ENCODE measurements around the gene PIK3R5.

PIK3R5 gene

GRCh38 chr17:8861495-8862181 is 103.9 kb downstream of the PIK3R5 start:
- H3K4me3 ChIP-seq (ENCODE audit: low read depth in 1 of 2, low read length in 2 of 2) = peak overlapping the region in 1 of 2 experiments; percentile 38; a peak in 2 of 4 replicates
- ATAC-seq (ENCODE audit: insufficient read depth, low read depth) = no peak
- H3K9ac ChIP-seq (ENCODE audit: low read depth, low read length) = peak overlapping the region; percentile 36
- no peaks in the 10 kb centered on the region for H4K20me1 ChIP-seq (ENCODE audit: insufficient read depth, low read length)
- H3K27me3 ChIP-seq (ENCODE audit: insufficient read depth, low read length, poor library complexity) = no peaks in the 10 kb centered on the region
- DNase-seq = no peak
- H3K4me2 ChIP-seq (ENCODE audit: insufficient read depth, low read length) = peak overlapping the region; percentile 48
- peaks cover 64% of the 10 kb centered on the region for H3K79me2 ChIP-seq (ENCODE audit: insufficient read depth, low read length)
- no peak for TF ChIP-seq EZH2 (IDR thresholded peaks at IDR 0.05; ENCODE audit: borderline replicate concordance, low read depth, low read length, severe bottlenecking)
- H3K9me3 ChIP-seq (ENCODE audit: insufficient read depth, low read length, severe bottlenecking) = no peaks in the 10 kb centered on the region
- peaks cover 39% of the 10 kb centered on the region for H3K36me3 ChIP-seq (ENCODE audit: insufficient read depth, low read length)
- peak overlapping the region; percentile 83 for H3K27ac ChIP-seq (ENCODE audit: low read length)
- H2AFZ ChIP-seq (ENCODE audit: low read depth, low read length) = no peak overlapping the region
- H3K4me1 ChIP-seq (ENCODE audit: insufficient read depth, low read length) = peaks cover 98% of the 10 kb centered on the region

DNA sequence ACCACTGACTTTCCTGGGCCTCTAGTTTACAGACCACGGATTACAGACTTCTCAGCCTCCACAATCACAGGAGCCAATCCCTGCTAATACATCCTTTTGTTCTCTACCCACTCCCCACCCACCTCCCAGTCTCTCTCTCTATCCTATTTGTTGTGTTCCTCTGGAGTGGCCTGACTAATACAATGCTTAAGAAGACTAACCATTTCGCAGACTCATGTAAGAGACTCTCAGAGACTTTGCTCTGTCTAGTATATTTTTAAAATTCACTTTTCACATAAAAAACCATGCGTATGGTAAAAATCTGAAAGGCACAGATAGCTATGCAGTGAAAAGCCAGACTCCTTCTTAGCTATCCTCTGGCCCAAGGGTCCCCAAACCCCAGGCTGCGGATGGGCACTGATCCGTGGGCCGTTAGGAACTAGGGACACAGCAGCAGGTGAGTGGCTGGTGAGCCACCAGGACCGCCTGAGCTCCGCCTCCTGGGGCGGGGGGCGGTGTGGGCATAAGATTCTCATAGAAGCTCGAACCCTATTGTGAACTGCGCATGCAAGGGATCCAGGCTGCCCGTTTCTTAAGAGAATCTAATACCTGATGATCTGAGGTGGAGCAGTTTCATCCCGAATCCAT is 105.6 kb downstream of the PIK3R5 start:
- Histone ChIP-seq H3K4me3 (ENCODE audit: low read depth in 1 of 2, low read length in 2 of 2) (peak overlapping the region in 1 of 2 experiments; percentile 23; a peak in 1 of 4 replicates), H3K27me3 (ENCODE audit: insufficient read depth, low read length, poor library complexity) (no peaks in the 10 kb centered on the region), H3K36me3 (ENCODE audit: insufficient read depth, low read length) (peaks cover 32% of the 10 kb centered on the region), H3K79me2 (ENCODE audit: insufficient read depth, low read length) (peaks cover 61% of the 10 kb centered on the region), H3K4me2 (ENCODE audit: insufficient read depth, low read length) (peak overlapping the region; percentile 61; the same call in 1 of the 2 replicates), H2AFZ (ENCODE audit: low read depth, low read length) (no peak overlapping the region), H3K9ac (ENCODE audit: low read depth, low read length) (peak overlapping the region; percentile 62), H3K4me1 (ENCODE audit: insufficient read depth, low read length) (peaks cover 98% of the 10 kb centered on the region), H3K27ac (ENCODE audit: low read length) (peak overlapping the region; percentile 99), H3K9me3 (ENCODE audit: insufficient read depth, low read length, severe bottlenecking) (no peaks in the 10 kb centered on the region), H4K20me1 (ENCODE audit: insufficient read depth, low read length) (no peaks in the 10 kb centered on the region)
- DNase-seq (no peak), ATAC-seq (ENCODE audit: insufficient read depth, low read depth) (no peak)
- TF ChIP-seq, protein P1, sequence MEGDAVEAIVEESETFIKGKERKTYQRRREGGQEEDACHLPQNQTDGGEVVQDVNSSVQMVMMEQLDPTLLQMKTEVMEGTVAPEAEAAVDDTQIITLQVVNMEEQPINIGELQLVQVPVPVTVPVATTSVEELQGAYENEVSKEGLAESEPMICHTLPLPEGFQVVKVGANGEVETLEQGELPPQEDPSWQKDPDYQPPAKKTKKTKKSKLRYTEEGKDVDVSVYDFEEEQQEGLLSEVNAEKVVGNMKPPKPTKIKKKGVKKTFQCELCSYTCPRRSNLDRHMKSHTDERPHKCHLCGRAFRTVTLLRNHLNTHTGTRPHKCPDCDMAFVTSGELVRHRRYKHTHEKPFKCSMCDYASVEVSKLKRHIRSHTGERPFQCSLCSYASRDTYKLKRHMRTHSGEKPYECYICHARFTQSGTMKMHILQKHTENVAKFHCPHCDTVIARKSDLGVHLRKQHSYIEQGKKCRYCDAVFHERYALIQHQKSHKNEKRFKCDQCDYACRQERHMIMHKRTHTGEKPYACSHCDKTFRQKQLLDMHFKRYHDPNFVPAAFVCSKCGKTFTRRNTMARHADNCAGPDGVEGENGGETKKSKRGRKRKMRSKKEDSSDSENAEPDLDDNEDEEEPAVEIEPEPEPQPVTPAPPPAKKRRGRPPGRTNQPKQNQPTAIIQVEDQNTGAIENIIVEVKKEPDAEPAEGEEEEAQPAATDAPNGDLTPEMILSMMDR (IDR thresholded peaks at IDR 0.05; ENCODE audit: borderline replicate concordance, extremely low read depth, low read length, poor library complexity, severe bottlenecking) = no peak
- no peak for TF ChIP-seq EZH2 (IDR thresholded peaks at IDR 0.05; ENCODE audit: borderline replicate concordance, low read depth, low read length, severe bottlenecking)

GRCh38 chr17:8859027-8859803 is 106.3 kb downstream of the PIK3R5 start:
- Histone ChIP-seq H3K27ac (ENCODE audit: low read length) (peak overlapping the region; percentile 99), H3K4me2 (ENCODE audit: insufficient read depth, low read length) (peak overlapping the region; percentile 61)
- ATAC-seq (ENCODE audit: insufficient read depth, low read depth) = no peak

More at GRCh38 chr17:8859027-8859803, 106.3 kb downstream of the PIK3R5 start:
- DNase-seq = peak; percentile 31
- Histone ChIP-seq H3K4me3 (ENCODE audit: low read depth in 1 of 2, low read length in 2 of 2) (peak overlapping the region in 1 of 2 experiments; percentile 23; a peak in 1 of 4 replicates), H4K20me1 (ENCODE audit: insufficient read depth, low read length) (no peaks in the 10 kb centered on the region), H3K79me2 (ENCODE audit: insufficient read depth, low read length) (peaks cover 63% of the 10 kb centered on the region), H3K9me3 (ENCODE audit: insufficient read depth, low read length, severe bottlenecking) (no peaks in the 10 kb centered on the region), H2AFZ (ENCODE audit: low read depth, low read length) (no peak overlapping the region), H3K9ac (ENCODE audit: low read depth, low read length) (peak overlapping the region; percentile 62), H3K36me3 (ENCODE audit: insufficient read depth, low read length) (peaks cover 32% of the 10 kb centered on the region), H3K4me1 (ENCODE audit: insufficient read depth, low read length) (peaks cover 97% of the 10 kb centered on the region), H3K27me3 (ENCODE audit: insufficient read depth, low read length, poor library complexity) (no peaks in the 10 kb centered on the region)
- no peak for TF ChIP-seq EZH2 (IDR thresholded peaks at IDR 0.05; ENCODE audit: borderline replicate concordance, low read depth, low read length, severe bottlenecking)
- TF ChIP-seq, protein P1 (IDR thresholded peaks at IDR 0.05; ENCODE audit: borderline replicate concordance, extremely low read depth, low read length, poor library complexity, severe bottlenecking) = peak; percentile 51

All from DND-41 (cell line).